Activated CD8-positive, alpha-beta T cell treated with anti-CD3 and anti-CD28 coated beads for 36 hours (primary cell): ENCODE measurements around the gene GLTP. TPM values are rescaled to one million over a fixed set of nuclear protein-coding genes. Genes with fewer than 3 reads are reported as not detected.

Source experiments
- ATAC-seq: fragments of 200-7000 bp; cut with Tn5 transposase; one replicate; pipeline ENCODE4 v1.10.0; 2021; ENCODE audit warnings: mild to moderate bottlenecking, moderate library complexity
- CTCF ChIA-PET: fragments of 350-600 bp; sonication (Branson Sonifier 250); formaldehyde crosslinking; loops from one replicate; lab custom pipeline; 2021; ENCODE audit warnings: antibody characterized with exemption; lab: Charles Lee
- POLR2A ChIA-PET: fragments of 350-600 bp; sonication (Branson Sonifier 250); formaldehyde crosslinking; loops from one replicate; lab custom pipeline; 2021; ENCODE audit warnings: antibody characterized with exemption; lab: Charles Lee
- DNase-seq: peaks from one replicate; pipeline ENCODE4 v3.0.0-alpha.2; 2020
- H3K27ac Mint-ChIP-seq: one replicate; pipeline ENCODE4 v1.8.0; 2021; ENCODE audit warnings: mild to moderate bottlenecking, mixed read lengths
- H3K27me3 Mint-ChIP-seq: one replicate; pipeline ENCODE4 v1.8.0; 2021; ENCODE audit warnings: mixed read lengths
- H3K36me3 Mint-ChIP-seq: one replicate; pipeline ENCODE4 v1.8.0; 2021; ENCODE audit warnings: low read depth, mixed read lengths
- H3K4me1 Mint-ChIP-seq: one replicate; pipeline ENCODE4 v1.8.0; 2021; ENCODE audit warnings: low read depth, mixed read lengths
- H3K4me3 Mint-ChIP-seq: one replicate; pipeline ENCODE4 v1.8.0; 2021; ENCODE audit warnings: mild to moderate bottlenecking, moderate library complexity, mixed read lengths
- H3K9me3 Mint-ChIP-seq: one replicate; pipeline ENCODE4 v1.8.0; 2021; ENCODE audit warnings: mixed read lengths
- intact Hi-C: fragments of 100-400 bp; cut with micrococcal nuclease; formaldehyde crosslinking; loops from one replicate; pipeline ENCODE4 v1.10.0; 2022
- total RNA-seq, 2 experiments: library from RNA; stranded (reverse); gene quantifications; one replicate each; pipeline ENCODE4 v1.2.3, GENCODE V29; 2021
- TF ChIP-seq, protein P1 (sequence below): fragments of 200-600 bp; IDR thresholded peaks from one replicate; pipeline ENCODE4 v1.8.0; 2022; ENCODE audit warnings: antibody characterized with exemption, mild to moderate bottlenecking

GLTP gene
- total RNA-seq, 2 experiments from 2014 or later, result 19.9 to 21.2 TPM

DNA sequence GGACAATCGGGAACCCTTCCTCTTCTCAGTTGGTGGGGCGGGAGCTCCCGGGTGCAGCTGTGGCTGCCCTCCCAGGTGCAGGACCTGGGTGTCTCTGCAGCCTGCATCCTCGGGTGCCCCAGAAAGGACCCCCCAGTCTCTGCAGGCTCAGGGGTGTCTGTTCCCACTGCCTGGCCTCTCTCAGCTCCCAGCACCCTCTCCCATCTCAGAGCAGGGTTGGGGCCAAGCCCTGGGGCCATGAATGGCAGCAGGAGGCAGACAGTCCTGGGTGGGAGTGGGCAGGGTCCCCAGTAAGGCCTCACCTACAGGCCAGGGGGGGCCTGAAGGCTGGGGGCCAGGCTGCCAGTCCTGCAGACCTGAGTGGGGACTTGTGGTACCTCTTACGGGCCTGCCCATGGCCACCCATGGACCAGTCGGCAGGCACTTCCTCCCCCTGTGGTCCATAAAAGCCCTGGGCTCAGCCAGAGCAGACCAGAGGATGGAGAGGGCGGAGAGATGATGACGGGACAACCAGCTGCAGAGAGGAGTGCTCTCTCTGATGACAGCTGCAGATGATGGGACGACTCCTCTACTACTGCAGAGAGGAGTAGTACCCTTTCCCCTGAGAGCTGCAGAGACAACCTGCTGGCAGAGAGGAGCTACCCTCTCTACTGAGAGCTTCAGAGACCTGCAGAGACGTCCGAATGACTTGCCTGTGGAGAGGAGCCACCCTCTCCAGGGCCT lies 46.3 kb upstream of the GLTP start:
- Mint-ChIP-seq H3K36me3 (peaks cover 7% of the 10 kb centered on the region), H3K9me3 (no peaks in the 10 kb centered on the region), H3K4me1 (no peaks in the 10 kb centered on the region), H3K27me3 (no peaks in the 10 kb centered on the region), H3K4me3 (no peak overlapping the region), H3K27ac (no peak overlapping the region)
- CTCF ChIA-PET, result interaction anchor here (1.3 to 5.1 kb wide), 3 partner anchors 12 to 73 kb away, joined by 5 to 34 read pairs (median 5); no protein-coding TSS in a partner anchor
- intact Hi-C loops, result loop anchor here (1.0 kb wide), 1 partner anchor 73 kb away; no protein-coding TSS in a partner anchor
- POLR2A ChIA-PET, result interaction anchor here (0.6 to 1.3 kb wide), 4 partner anchors 11 to 26 kb away, joined by 3 read pairs; partner anchors contain the start of gene TCHP
- TF ChIP-seq, protein P1, sequence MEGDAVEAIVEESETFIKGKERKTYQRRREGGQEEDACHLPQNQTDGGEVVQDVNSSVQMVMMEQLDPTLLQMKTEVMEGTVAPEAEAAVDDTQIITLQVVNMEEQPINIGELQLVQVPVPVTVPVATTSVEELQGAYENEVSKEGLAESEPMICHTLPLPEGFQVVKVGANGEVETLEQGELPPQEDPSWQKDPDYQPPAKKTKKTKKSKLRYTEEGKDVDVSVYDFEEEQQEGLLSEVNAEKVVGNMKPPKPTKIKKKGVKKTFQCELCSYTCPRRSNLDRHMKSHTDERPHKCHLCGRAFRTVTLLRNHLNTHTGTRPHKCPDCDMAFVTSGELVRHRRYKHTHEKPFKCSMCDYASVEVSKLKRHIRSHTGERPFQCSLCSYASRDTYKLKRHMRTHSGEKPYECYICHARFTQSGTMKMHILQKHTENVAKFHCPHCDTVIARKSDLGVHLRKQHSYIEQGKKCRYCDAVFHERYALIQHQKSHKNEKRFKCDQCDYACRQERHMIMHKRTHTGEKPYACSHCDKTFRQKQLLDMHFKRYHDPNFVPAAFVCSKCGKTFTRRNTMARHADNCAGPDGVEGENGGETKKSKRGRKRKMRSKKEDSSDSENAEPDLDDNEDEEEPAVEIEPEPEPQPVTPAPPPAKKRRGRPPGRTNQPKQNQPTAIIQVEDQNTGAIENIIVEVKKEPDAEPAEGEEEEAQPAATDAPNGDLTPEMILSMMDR, result no peak
- DNase-seq (no peak), ATAC-seq (no peak)

DNA sequence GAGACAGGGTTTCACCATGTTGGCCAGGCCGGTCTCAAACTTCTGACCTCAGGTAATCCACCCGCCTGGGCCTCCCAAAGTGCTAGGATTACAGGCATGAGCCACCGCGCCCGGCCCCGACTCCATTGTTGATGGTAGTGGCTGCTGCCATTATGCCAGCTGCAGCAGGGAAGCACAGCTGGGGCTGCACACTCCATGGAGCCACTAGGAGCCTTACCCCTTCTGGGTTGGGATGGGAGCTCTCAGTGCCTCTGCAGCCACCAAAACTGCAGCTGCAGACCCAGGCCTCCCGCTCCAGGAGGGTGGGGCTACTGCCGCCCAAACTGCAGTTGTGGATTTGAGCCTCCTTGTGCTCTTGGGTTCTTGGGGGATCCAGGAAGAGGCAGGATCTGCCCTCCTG lies 45.7 kb upstream of the GLTP start:
- ChIA-PET CTCF (interaction anchor here (1.3 to 5.1 kb wide), 3 partner anchors 22 to 72 kb away, joined by 4 to 34 read pairs (median 5); partner anchors contain the start of gene TCHP), POLR2A (interaction anchor here (0.6 to 1.3 kb wide), 3 partner anchors 10 to 25 kb away, joined by 3 read pairs; partner anchors contain the start of gene TCHP)
- ATAC-seq (no peak), DNase-seq (no peak)
- intact Hi-C loops, result no loop called here
- H3K36me3 Mint-ChIP-seq, result peaks cover 9% of the 10 kb centered on the region
- no peak overlapping the region for H3K27ac Mint-ChIP-seq
- H3K4me1 Mint-ChIP-seq, result no peaks in the 10 kb centered on the region
- no peak overlapping the region for H3K4me3 Mint-ChIP-seq
- H3K9me3 Mint-ChIP-seq, result no peaks in the 10 kb centered on the region
- no peaks in the 10 kb centered on the region for H3K27me3 Mint-ChIP-seq
- TF ChIP-seq, protein P1, result no peak

DNA sequence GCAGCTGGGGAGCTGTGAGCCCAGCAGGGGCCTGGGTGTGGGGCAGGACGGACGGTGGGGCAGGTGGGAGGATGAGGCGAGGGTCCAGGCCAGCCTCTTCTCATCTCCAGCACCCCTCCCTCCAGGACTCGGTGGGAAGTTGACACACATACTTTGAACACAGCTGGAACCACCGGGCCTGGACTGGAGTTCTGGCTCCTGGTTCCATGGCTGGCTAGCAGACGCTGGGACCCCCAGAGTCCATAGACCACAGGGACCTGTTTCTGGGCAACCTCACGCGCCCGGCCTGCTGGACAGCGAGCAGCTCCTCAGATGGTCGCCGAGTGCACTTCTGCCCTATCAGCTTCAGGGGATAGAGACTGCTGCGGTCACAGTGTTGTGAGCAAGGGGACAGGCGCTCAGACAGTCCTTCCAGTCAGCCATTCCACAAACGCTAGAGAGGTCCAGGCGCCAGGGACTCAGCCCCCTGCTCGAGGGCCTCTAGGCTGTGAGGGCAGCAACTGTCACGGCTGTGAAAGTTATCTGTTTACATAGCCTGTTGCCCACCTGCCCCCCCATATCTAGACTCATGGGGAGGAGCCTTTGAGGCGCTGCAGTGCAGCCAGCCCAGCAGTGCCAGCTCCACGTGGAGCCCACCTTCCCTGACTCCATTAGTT lies 45.0 kb upstream of the GLTP start:
- Mint-ChIP-seq H3K4me3 (no peak overlapping the region), H3K36me3 (peaks cover 16% of the 10 kb centered on the region), H3K9me3 (no peaks in the 10 kb centered on the region), H3K27ac (no peak overlapping the region), H3K4me1 (no peaks in the 10 kb centered on the region), H3K27me3 (no peaks in the 10 kb centered on the region)
- intact Hi-C loops, result no loop called here
- CTCF ChIA-PET, result interaction anchor here (1.4 to 5.1 kb wide), 2 partner anchors 25 to 72 kb away, joined by 4 to 34 read pairs; partner anchors contain the start of gene TCHP
- POLR2A ChIA-PET, result interaction anchor here (0.6 kb wide), 1 partner anchor 536 kb away, joined by 4 read pairs; no protein-coding TSS in a partner anchor
- ATAC-seq (no peak), DNase-seq (no peak)
- TF ChIP-seq, protein P1, result no peak

DNA sequence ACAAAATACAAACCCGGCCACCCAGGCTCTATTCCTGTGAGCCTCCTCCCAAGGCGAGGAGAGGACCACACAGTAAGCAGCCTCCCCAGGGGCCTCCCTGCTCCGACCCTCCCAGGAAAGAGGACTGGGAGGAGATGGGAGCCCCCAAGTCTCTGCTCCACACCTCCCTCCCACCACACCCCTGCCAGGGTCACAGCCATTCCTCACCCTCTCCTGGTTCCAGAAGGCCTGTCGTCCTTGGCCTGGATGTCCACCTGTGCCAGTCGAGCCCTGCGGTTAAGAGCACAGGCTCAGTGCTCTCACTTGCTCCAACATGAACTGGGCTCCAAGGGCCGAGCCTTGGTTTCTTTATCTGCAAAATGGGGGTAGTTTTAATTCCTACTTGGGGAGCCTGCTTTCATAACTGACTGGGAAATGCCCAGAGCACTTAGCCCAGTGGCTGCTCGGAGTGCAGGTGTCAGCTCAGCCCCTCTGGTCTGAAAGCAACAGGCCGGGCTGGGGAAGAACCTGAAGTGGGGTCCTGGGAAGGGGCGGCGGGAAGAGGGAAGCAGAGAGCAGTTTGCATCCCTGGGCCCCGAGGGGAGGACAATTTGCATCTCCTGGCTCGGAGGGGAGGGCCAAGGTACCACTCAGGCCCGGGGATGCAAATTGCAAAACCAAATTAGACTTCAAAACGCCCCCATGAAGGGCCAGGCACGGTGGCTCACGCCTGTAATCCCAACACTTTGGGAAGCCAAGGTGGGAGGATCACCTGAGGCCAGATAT lies 43.3 kb upstream of the GLTP start:
- no peak for ATAC-seq
- intact Hi-C loops, result no loop called here
- POLR2A ChIA-PET, result no interaction called here
- CTCF ChIA-PET, result no interaction called here
- TF ChIP-seq, protein P1, result no peak
- Mint-ChIP-seq H3K4me1 (no peaks in the 10 kb centered on the region), H3K27me3 (no peaks in the 10 kb centered on the region), H3K4me3 (no peak overlapping the region), H3K9me3 (no peaks in the 10 kb centered on the region), H3K36me3 (peaks cover 18% of the 10 kb centered on the region), H3K27ac (no peak overlapping the region)
- DNase-seq, result no peak
